PC-9 (cell line): ENCODE data around the gene FUT9. TPM values are rescaled to one million over a fixed set of nuclear protein-coding genes. Genes with fewer than 3 reads are reported as not detected.
A peak's percentile ranks its signal among the peaks of the same experiment; 100 is the strongest.

Experiments used
- Bru-seq: library from RNA; stranded (reverse); fragments of 400-500 nt; gene quantifications from one replicate; lab custom pipeline; 2021; lab: Mats Ljungman, UMichigan
- BruChase-seq, 2 experiments: library from RNA; stranded (reverse); fragments of 400-500 nt; gene quantifications; one replicate each; lab custom pipeline; 2021; lab: Mats Ljungman, UMichigan
- BruUV-seq: library from RNA; stranded (reverse); fragments of 400-500 nt; replicated peaks from 2 replicates; lab custom pipeline; 2021; lab: Mats Ljungman, UMichigan
- CTCF ChIA-PET: fragments of 300-600 bp; sonication (Branson Sonifier 250); formaldehyde crosslinking; loops from one replicate; lab custom pipeline; 2022; ENCODE audit warnings: antibody characterized with exemption; lab: Charles Lee
- POLR2A ChIA-PET: fragments of 300-600 bp; sonication (Branson Sonifier 250); formaldehyde crosslinking; loops from one replicate; lab custom pipeline; 2022; ENCODE audit warnings: antibody characterized with exemption; ENCODE audit not compliant: unreplicated experiment; lab: Charles Lee
- DNase-seq, 2 experiments: peaks; one replicate each; pipeline versions ENCODE4 v3.0.0 to v3.0.0-alpha.2; 2015 to 2022; ENCODE audit warnings: mixed read lengths in 1 of 2
- H2AFZ ChIP-seq: fragments of 200-600 bp; sonication (generic); 2 replicates; pipeline ENCODE4 v1.8.1; 2017; ENCODE audit warnings: antibody characterized with exemption
- H3F3A ChIP-seq: fragments of 200-600 bp; sonication (generic); 2 replicates; pipeline ENCODE4 v1.8.1; 2017; ENCODE audit warnings: antibody characterized with exemption, mild to moderate bottlenecking, low read depth; ENCODE audit not compliant: insufficient read depth
- H3K27ac ChIP-seq: fragments of 200-600 bp; sonication (generic); 2 replicates; pipeline ENCODE4 v1.6.1; 2016; ENCODE audit warnings: mixed run types
- H3K27me3 ChIP-seq: fragments of 200-600 bp; sonication (generic); 2 replicates; pipeline ENCODE4 v1.6.1; 2016; ENCODE audit warnings: low read depth, mixed run types; ENCODE audit not compliant: insufficient read depth
- H3K36me3 ChIP-seq: fragments of 200-600 bp; sonication (generic); 2 replicates; pipeline ENCODE4 v1.6.1; 2016; ENCODE audit warnings: low read depth, mixed run types
- H3K4me1 ChIP-seq: fragments of 200-600 bp; sonication (generic); replicated peaks from 2 replicates; pipeline ENCODE4 v1.6.1; 2016; ENCODE audit warnings: mixed run types; ENCODE audit not compliant: insufficient read depth
- H3K4me2 ChIP-seq: fragments of 200-600 bp; sonication (generic); 2 replicates; pipeline ENCODE4 v1.6.1; 2017; ENCODE audit warnings: mixed run types
- H3K4me3 ChIP-seq: fragments of 200-600 bp; sonication (generic); 2 replicates; pipeline ENCODE4 v1.6.1; 2016; ENCODE audit warnings: mixed run types
- H3K79me2 ChIP-seq: fragments of 200-600 bp; sonication (generic); 2 replicates; pipeline ENCODE4 v1.6.1; 2017; ENCODE audit warnings: low read depth, mixed run types
- H3K9me2 ChIP-seq: fragments of 200-600 bp; sonication (generic); 2 replicates; pipeline ENCODE4 v1.8.1; 2017; ENCODE audit warnings: mild to moderate bottlenecking; ENCODE audit not compliant: insufficient read depth
- H3K9me3 ChIP-seq: fragments of 200-600 bp; sonication (generic); 2 replicates; pipeline ENCODE4 v1.8.1; 2016; ENCODE audit warnings: low read depth; ENCODE audit not compliant: insufficient read depth
- H4K20me1 ChIP-seq: fragments of 200-600 bp; sonication (generic); 2 replicates; pipeline ENCODE4 v1.8.1; 2017; ENCODE audit not compliant: insufficient read depth
- CTCF ChIP-seq: fragments of 200-600 bp; sonication (generic); conservative IDR thresholded peaks from 2 replicates; pipeline ENCODE4 v1.6.1; 2017; ENCODE audit warnings: mixed run types, antibody characterized with exemption, mild to moderate bottlenecking, moderate library complexity
- EZH2 ChIP-seq: fragments of 200-600 bp; sonication (generic); IDR thresholded peaks from 2 replicates; pipeline ENCODE4 v1.8.0; 2017; ENCODE audit warnings: antibody characterized with exemption, low read depth
- intact Hi-C: fragments of 100-400 bp; cut with micrococcal nuclease; formaldehyde crosslinking; loops from one replicate; pipeline ENCODE4 v1.10.0; 2022; ENCODE audit not compliant: unreplicated experiment
- long read RNA-seq: library from polyadenylated mRNA; stranded (forward); transcript quantifications from one replicate; pipeline ENCODE4 v2.0.0, GENCODE V29; 2022
- total RNA-seq: library from RNA; stranded (reverse); gene quantifications from 2 replicates; pipeline ENCODE4 v1.2.3, GENCODE V29; 2021

FUT9 gene
- total RNA-seq (5.2 and 6.9 TPM in 2 replicates), Bru-seq, nascent RNA (percentile 70 among the genes with signal in this experiment), BruChase-seq, experiment 1, labeled RNA remaining after a 2-hour chase (percentile 66 among the genes with signal in this experiment), BruChase-seq, experiment 2, labeled RNA remaining after a 6-hour chase (percentile 57 among the genes with signal in this experiment)
- long read RNA-seq, partial matches to known transcripts, result 0 of 2 reads
- long read RNA-seq, other reads (novel, unspliced or antisense), result 2 of 2 reads

DNA sequence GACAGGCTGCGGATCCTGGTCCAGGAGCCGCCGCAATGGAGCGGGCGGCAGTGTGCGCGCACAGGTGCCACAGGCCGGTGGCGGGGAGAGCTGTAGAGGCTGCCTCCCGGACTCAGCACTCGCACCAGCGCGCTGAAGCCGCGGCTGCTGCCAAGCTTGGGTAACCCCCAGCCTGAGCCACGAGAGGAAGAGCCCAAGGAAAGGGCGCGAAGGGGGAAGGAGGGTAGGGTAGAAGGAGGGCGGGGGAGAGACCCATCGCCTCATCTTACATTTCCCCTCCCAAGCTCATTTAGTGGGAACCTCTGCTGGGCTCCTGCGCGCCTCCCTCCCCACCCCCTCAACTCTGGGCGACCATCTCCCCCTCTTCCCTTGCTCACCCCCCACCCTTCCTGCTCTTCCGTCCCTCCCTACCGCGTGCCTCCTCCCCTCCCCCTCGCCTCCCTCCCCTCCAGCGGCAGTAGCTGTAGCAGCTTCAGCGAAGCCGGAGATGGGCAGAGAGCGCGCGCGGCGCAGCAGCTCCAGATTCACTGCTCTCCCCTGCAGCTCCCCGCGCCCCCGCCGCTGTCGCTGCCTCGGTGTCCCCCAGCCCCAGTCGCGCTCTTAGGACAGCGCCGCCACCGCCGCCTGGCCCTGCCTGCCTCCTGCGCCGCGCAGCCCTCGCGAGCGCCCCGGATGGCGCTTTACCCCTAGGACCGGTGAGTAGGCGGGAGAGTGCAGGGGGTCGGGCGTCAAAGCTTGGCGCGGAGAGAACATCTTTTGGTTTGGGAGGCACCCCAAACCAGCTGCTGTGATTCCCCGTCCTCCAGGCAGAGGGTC lies at the start of gene FUT9:
FUT9 (plus strand) TSS at position 457 of the 816 bp plus-strand sequence. CDS start 187,182 bp downstream, outside the sequence.
- H3K27me3 ChIP-seq, result no peaks in the 10 kb centered on the region
- DNase-seq, result peak; percentile 72 to 81
- intact Hi-C loops, result loop anchor here (2.0 to 5.0 kb wide), 3 partner anchors 89 to 452 kb away; no protein-coding TSS in a partner anchor

GRCh38 chr6:95967594-95967993 lies 48.2 kb upstream of the FUT9 start:
- Histone ChIP-seq H3K27ac (no peak overlapping the region), H3F3A (no peaks in the 10 kb centered on the region), H3K79me2 (no peaks in the 10 kb centered on the region), H3K9me3 (peaks cover 15% of the 10 kb centered on the region), H3K9me2 (no peaks in the 10 kb centered on the region), H3K4me3 (no peak overlapping the region), H2AFZ (no peak overlapping the region), H3K27me3 (no peaks in the 10 kb centered on the region), H4K20me1 (no peaks in the 10 kb centered on the region), H3K4me2 (no peak overlapping the region), H3K36me3 (no peaks in the 10 kb centered on the region), H3K4me1 (no peaks in the 10 kb centered on the region)
- no TSS peak for BruUV-seq
- TF ChIP-seq CTCF (no peak), EZH2 (no peak)
- POLR2A ChIA-PET, result no interaction called here
- intact Hi-C loops, result no loop called here
- CTCF ChIA-PET, result no interaction called here
- DNase-seq, result no peak

More for the DNA sequence above, at the start of gene FUT9:
- TF ChIP-seq CTCF, result peak; percentile 48; the same call in 1 of the 2 replicates
- no peak for TF ChIP-seq EZH2
- Histone ChIP-seq H3K9me2 (no peaks in the 10 kb centered on the region), H3K79me2 (peaks cover 30% of the 10 kb centered on the region), H3K9me3 (no peaks in the 10 kb centered on the region), H3K4me1 (peaks cover 32% of the 10 kb centered on the region), H2AFZ (peak within 1 kb of the TSS; percentile 97), H4K20me1 (no peaks in the 10 kb centered on the region), H3K4me3 (peak within 1 kb of the TSS; percentile 80), H3K36me3 (no peaks in the 10 kb centered on the region), H3K4me2 (peak within 1 kb of the TSS; percentile 95), H3K27ac (peak within 1 kb of the TSS; percentile 31), H3F3A (no peaks in the 10 kb centered on the region)
- ChIA-PET CTCF (interaction anchor here (0.5 to 0.9 kb wide), 3 partner anchors 63 to 332 kb away, joined by 3 to 9 read pairs (median 5); no protein-coding TSS in a partner anchor), POLR2A (interaction anchor here (0.6 to 0.9 kb wide), 5 partner anchors 44 to 1249 kb away, joined by 3 to 8 read pairs (median 4); no protein-coding TSS in a partner anchor)
- BruUV-seq, result no TSS peak

DNA sequence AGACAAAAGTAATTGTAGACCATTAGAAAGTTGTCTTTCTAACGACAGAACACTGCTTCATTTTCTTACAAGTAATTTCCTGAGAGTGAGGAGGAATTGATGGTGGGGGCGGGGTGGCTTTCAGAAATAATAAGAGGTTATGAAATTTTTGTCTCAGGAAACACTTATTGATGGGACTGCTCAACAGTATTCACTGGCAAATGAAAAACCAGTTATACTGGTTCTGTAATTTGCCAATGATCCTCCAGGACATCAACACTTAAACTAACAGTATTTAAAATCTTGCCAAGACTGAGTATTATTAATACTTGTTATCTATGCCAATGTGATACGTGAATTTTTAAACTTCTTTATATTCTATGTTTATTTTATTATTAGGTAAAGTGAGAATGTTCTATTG lies 41.8 kb upstream of the FUT9 start:
- Histone ChIP-seq H3K79me2 (no peaks in the 10 kb centered on the region), H3K27ac (no peak overlapping the region), H3K4me1 (peaks cover 40% of the 10 kb centered on the region), H3K36me3 (peaks cover 9% of the 10 kb centered on the region; the same call in 1 of the 2 replicates), H2AFZ (peak overlapping the region; percentile 14; the same call in 1 of the 2 replicates), H3K9me2 (no peaks in the 10 kb centered on the region), H3K9me3 (peaks cover 32% of the 10 kb centered on the region), H3F3A (peaks cover 18% of the 10 kb centered on the region), H3K27me3 (no peaks in the 10 kb centered on the region), H4K20me1 (no peaks in the 10 kb centered on the region), H3K4me3 (no peak overlapping the region), H3K4me2 (peak overlapping the region; percentile 7; the same call in 1 of the 2 replicates)
- no TSS peak for BruUV-seq
- no peak for TF ChIP-seq CTCF
- TF ChIP-seq EZH2, result no peak
- DNase-seq, result peak in 1 of 2 experiments; percentile 55
- ChIA-PET POLR2A (no interaction called here), CTCF (no interaction called here)
- intact Hi-C loops, result no loop called here
